ENCODE data around the gene GOLGA8B.
"Not testable (repeated sequence)": the region's sequence is repeated elsewhere in the genome, so short reads cannot be mapped to it uniquely, and the experiment has no call there.

GRCh38 chr15:34567174-34567573, 16.3 kb downstream of the GOLGA8B start:
- TF ChIP-seq CTCF (IDR thresholded peaks at IDR 0.05; ENCODE audit: poor library complexity); EZH2phosphoT487 (IDR thresholded peaks at IDR 0.05; ENCODE audit: low read depth, severe bottlenecking, unreplicated experiment); EZH2 (IDR thresholded peaks at IDR 0.05; ENCODE audit: borderline replicate concordance): not testable (repeated sequence)
